Islet of Langerhans (tissue), 1 donor: Measurements from ENCODE around the gene SIVA1.

Experiments used
- FAIRE-seq: peaks from one replicate; lab custom pipeline; 2011; peaks lifted over from hg19 to GRCh38; lab: Jason Lieb, UNC

Gene SIVA1

DNA sequence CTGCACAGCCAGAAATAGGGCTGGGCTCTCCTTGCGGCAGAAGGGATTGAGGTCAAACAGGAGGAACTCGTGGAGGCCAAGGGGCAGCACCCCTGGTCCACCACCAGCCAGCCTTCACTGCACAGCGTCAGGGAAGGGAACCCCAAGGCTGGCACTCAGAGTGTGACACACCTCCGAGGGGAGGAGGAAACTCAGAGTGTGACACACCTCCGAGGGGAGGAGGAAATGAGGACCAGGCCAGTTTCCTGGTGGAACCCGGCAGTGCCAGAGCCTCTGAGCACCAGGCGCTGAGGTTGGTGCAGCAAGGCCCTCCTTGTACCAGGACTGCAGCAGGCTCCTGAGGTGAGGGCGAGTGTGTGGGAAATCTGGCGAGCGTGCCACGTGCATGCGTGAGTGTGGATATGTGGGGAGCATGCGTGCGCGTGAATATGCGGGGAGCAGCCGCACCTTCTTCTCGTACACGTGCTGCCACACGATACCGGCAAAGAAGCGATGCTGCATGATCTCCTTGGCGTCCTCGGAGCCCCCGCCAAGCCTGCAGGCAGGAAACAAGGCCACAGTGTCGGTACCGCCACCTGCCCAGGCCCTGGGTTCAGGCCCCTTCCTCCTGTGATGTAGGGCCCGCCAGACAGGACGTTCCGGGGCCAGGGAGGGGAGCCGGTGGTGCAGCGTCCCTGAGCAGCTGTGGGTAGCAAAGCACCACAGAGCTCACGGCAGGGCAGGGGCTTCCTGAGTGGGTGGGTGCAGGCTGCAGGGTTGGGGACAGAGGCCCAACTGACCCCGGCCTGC lies 19.2 kb downstream of the SIVA1 start:
- no peak for FAIRE-seq

DNA sequence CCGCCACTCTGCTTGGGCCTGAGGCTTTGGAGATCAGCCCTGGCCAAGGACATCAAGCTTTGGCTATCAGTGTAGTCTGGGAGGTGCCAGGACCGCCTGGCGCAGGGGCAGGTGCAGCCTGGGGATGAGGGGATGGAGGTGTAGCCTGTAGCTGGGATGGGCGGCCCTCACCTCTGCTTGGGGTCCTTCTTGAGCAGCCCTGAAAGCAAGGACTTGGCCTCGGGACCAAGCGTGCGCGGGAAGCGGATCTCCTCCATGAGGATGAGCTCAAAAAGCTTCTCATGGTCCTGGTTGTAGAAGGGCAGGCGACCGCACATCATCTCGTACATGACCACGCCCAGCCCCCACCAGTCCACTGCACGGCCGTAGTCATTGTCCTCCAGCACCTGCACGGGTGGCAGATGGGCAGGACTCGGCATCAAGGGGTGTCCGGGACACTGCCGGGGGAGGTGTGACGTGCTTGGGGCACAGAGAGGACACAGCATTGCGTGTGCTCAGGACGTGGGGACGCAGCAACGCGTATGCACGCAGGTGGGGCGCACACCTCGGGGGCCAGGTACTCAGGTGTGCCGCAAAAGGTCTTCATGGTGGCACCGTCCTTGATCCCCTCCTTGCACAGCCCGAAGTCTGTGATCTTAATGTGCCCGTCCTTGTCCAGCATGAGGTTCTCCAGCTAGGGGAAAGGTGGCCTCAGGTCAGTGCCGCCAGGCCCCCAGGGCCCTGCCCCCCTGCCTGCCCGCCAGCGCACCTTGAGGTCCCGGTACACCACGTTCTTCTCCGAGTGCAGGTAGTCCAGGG lies 20.0 kb downstream of the SIVA1 start:
- no peak for FAIRE-seq

DNA sequence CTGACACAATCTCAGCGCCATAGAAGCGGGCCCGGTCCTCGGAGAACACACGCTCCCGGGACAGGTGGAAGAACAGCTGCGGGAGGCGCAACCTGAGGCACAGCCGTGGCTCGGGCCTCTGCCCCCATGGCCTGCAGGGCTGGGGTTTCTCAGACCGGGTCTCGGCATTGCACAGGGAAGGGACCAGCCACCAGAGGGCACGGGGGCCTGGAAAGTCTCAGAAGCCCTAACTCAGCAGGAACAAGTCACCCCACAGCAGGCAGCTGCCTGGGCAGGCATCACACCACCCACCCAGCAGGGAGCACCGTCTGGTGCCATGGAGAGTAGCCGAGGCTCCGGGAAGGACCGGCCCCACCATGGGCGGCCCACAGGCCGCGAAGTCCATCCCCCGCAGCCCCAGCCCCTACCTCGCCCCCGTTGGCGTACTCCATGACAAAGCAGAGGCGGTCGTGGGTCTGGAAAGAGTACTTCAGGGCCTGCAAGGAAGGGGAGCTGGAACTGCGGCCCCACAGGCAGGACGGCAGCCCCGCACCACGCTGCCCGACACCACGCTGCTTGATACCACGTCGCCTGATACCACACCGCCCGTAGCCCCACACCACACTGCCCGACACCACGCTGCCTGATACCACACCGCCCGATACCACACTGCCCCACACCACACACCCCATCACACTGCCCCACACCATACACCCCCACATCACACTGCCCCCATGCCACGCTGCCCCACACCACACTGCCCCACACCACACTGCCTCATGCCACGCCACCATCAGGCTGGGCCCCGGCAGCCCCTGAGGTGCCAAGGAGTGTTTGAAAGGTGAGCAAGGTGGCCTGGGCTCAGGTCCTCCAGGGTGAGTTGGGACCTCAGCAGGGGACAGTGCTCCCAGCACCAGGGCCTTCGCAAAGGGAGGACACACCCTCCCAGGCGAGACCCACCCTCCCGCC lies 20.8 kb downstream of the SIVA1 start:
- FAIRE-seq = no peak

DNA sequence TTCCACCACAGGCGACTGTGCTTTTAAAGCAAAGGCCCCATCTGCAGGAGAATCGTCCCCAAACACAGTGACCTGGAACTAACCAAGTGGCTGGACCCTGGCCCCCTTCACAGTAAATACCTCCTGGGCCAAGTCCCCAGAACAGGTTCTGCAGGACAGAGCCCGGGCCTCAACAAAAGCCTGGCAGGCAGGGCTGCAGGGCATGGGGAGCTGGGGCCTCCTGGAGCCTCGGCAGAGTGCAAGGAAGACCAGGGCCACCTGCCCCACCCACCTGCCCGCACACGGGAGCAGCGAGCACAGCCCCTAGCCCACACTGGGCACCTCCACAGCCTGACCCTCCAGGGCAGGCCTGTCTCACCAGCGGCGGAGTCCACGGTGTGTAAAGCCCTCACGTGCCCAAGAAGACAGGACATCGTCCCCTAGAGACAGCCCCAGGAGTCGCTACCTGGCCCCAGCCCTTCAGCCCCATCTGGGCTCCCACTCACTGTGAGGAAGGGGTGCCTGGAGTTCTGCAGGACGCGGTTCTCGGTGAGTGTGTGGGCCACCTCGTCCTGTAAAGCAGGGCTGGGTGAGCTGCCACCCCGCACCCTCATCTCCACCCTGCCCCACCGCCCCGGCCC lies 21.6 kb downstream of the SIVA1 start:
- FAIRE-seq = no peak

DNA sequence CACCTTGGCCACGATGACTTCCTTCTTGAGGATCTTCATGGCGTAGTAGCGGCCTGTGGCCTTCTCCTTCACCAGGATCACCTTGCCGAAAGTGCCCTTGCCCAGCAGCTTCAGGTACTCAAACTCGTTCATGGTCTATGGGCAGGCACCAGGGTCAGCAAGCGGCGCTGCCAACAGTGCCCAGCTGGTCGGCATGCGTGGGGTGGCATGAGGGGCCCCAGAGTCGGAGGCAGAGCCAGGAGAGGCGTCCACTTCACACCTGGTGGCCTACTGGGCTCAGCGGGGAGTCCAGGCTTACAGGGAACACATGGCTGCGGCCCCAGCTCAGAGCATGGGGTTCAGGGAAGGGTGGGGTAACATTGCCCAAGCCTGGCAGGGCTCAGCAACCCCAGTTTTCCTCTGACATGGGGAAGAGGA lies 22.1 kb downstream of the SIVA1 start:
- FAIRE-seq = no peak

DNA sequence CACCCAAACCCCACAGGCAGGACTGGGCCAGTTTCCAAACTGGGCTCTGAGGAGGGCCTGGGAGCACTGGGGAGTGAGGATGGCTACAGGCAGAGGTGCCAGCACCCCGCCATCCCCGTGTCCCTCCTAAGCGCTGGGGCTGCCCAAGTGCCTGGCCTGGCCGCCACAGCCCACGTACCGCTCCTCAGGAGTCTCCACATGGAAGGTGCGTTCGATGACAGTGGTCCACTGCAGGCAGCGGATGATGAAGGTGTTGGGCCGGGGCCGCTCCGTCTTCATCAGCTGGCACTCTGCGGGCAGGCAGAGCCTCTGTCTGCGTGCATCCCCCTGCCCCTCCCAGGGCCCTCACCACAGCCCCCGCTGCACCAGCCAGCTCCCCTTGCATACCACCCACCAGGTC lies 23.5 kb downstream of the SIVA1 start:
- no peak for FAIRE-seq

DNA sequence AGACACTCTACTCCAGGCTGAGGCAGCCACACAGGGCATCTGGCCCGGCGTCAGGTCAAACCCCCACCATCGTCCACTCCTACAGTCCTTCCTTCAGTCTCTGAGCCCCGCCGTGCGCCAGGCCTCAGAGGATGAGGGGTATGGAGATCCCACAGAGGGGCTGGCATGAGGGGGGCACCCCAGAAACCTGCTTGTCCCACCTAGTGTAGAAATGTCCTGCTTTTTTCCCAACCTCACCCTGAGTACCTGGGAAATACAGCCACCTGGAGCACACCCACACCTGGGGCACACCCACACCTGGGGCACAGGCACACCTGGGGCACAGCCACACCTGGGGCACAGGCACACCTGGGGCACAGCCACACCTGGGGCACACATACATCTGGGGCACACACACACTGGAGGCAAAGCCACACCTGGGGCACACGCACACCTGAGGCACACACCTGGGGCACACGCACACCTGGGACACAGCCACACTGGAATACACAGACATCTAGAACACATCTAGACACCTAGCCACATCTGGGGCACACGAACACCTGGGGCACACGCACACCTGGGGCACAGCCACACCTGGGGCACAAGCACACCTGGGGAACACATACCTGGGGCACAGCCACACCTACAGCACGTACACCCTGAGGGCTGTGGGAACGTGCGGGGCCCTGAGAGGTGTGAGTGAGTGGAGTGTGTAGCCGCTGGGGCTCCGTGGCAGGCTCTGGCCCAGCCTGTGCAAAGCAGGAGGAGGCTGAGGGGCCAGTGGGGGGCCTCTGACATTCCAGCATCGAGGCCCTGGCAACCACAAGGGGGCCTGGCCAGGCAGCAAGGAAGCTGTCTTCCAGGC lies 24.2 kb downstream of the SIVA1 start:
- no peak for FAIRE-seq

DNA sequence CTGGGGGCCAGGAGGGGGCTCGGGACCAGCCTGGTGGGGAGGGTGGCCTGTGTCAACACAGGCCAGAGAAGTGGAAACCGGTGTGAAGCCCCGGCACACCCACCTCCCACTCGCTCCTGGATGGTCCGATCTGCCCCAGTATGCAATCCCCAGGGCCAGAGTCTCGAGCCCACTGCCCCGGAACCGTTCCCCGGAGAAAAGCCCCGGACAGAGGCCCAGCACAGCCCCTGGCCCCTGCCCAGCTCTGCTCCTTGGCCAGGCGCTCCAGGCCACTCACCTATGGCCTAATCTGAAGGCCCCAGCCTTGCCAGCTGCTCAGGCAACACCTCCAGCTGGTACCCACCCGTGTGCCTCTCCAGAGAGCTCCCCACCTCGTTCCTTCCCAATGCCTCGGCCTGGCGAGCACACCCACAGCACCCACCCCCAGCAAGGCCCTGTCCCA lies 24.9 kb downstream of the SIVA1 start:
- no peak for FAIRE-seq

DNA sequence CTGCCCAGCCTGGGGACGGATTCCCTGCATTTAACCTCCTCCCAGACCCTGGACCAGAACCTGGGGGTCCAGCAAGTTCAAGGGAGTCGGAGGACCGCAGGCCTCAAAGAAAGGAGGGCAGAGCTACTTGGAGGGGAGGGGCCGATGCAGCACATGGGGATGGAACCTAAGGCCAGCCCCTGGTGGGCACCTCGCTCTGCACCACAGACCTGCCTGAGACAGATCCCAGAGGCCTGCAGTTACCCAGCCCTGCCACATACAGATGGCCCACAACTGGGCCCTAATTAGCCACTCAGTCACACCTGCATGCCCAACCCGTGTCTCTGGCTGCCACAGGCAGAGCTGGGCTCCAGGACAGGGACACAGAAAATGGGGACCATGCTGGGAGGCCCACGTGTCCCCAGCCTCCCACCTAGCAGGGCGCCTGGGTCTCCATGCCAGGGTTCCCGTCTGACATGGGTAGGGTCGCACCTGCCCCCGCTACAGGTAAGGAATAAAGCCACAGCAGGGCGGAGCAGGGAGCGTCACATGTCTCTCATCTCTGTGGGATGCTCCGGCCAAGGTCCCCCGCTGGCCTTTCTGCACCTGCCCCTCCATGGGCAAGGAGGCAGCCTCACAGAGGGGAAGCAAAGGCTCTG lies 25.9 kb downstream of the SIVA1 start:
- no peak for FAIRE-seq

DNA sequence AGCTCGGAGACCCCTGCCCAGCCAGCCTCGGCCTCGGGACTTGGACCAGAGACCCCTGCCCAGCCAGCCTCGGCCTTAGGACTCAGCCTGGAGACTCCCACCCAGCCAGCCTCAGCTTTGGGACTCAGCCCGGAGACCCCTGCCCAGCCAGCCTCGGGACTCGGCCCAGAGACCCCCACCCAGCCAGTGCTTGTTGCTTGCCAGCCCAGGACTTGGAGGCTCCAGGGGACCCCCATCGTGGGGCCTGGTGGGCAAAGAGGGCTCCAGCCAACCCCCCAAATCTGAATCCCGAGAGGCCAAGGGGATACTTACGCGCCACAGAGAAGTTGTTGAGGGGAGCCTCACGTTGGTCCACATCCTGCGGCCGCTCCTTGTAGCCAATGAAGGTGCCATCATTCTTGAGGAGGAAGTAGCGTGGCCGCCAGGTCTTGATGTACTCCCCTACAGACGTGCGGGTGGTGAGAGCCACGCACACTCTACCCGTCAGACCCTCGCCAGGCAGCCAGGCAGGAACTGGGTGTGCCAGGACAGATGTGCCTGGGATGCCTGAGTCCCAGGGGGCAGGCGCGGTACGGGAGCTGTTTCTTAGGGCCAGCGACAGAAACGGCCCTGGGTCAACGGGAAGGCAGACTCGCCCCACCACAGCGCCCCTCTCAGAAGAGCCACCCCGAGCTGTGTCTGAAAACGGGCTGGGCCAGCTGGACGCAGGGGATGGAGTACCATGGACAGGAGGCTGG lies 27.0 kb downstream of the SIVA1 start:
- FAIRE-seq = no peak

DNA sequence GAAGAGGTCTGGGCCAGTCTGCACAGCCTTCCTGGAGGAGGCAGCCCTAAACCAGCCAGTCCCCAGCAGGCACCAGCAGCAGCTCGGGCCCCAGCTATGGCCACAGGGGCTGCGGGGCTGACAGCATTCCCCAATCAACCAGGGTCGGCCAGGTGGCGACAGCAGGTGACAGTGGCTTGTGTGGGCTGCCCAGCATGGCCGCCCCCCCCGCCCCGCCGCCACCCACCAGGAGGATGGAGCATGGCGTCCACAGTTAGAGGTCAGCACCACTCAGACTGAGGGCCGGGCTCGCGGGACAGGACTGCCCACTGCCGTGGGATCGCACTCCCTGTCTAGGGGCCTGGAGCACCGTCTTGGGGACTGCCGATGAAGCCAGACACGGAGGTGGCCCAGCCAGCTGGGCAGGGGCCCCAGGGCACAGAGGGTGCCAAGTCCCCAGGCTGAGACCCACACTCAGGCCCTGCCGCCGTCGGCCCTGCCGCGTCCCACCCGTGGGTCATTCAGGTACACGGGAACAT lies 27.6 kb downstream of the SIVA1 start:
- no peak for FAIRE-seq

DNA sequence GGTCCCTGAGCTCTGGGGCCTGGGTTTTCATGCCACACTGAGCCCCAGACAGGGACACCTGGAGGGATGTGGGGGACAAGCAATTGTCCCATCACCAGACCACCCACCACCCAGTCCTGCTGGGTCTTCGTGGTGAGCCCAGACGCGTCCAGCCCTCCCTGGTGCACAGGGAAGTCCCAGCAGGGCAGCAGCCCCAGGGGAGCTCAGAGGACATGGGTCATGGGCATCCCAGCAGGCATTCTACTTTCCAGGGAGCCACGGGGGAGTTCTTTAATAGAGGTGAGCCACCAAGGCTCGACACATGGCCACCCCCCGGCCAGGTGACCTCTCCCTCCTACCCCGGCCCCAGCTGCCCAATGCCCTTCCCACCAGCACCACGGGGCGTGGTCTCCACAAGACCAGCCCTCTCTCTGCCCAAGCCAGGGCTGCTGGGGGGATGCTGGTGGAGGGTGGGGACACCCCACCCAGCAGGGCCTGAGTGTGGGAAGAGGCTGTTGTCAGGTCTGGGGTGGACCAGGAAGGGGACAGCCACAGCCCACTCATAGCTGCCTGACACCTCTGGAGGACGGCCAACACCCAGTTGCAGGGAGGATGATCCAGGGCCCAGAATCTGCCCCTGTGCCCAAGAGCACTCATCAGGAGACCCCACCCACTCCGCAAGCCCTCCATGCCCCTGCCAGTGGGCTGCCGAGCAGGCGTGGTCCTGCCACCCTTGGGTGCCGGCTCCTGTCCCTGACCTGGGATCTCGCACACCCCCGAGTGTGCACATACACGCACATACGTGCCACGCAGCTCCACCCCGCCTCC lies 28.5 kb downstream of the SIVA1 start:
- no peak for FAIRE-seq

DNA sequence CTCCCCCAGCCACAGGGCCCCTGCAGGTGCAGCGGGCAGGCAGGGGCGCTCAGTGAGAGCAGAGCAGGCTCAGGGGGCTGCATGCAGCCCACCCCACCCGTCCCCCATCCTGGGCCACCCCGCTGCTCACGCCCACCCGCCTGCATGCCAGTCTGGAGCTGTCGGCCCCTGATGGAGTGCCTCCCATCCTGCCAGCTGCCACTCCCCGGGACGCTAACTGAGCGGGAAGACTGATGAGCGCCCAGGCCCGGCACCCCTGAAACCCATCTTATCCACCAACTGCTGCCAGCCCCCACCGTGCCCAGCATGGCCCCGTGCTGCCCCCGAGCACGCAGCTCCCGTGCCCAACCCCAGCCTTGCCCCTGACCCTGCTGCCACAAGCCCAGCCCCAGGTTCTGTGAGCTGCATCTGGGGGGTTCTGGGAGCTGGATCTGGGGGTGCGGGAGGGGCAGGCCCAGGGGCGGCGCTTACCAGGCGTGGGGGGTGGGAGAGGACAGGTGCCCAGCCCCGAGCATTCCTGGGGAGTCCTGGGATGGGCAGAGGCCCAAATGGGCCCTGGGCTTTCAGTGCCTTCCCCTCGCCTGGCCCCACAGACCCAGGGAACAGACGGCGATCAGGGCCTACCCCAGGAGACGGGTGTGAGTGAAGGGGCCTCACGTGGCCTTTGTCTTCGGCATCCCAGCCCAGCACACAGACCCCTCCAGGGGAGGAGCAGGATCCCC lies 29.3 kb downstream of the SIVA1 start:
- no peak for FAIRE-seq

DNA sequence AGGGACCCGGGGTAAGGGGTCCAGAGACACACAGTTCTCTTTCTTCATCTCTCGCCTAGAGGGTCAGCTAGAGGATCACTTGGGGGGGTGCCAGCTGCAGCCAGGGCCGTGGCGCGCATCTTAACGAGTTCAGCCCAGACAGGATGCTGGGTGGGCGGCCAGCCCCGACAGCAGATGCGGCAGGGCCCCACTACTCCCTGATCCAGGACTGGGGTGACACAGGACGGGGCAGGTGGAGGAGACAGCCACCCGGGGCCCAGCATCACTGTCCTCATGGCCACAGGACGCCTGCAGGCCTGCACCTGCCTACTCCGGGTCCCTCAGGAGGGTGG lies 29.8 kb downstream of the SIVA1 start:
- no peak for FAIRE-seq

DNA sequence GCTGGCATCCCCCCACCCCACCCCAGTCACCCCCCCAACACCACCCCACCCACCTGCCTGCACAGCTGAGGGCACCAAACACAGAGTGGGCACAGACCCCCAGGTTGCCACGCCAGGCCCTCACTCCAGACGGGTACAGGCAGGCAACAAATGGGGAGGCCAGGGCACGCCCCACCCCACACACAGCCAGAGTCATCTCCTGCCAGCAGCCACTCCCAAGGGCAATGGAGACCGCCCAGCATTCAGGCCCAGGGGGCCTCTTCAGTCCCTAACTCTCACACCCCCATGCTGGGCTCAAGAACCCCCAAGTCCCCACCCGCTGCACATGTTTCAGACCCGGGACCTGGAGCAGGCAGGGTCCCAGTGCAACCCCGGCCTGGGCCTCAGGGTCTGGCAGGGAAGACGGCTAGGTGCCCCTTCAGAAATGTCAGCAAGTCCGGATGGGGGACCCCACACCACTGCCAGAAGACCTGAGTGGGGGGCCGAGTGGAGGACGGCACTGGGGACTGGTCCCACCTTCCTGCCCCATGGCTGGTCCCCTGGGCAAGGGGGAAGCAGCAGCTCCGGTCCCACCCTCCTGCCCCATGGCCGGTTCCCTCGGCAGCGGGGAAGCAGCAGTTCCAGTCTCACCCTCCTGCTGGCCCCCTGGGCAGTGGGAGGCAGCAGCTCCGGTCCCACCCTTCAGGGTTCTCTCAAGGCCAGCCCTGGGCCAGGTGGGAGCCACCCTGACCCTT lies 30.7 kb downstream of the SIVA1 start:
- FAIRE-seq = no peak

DNA sequence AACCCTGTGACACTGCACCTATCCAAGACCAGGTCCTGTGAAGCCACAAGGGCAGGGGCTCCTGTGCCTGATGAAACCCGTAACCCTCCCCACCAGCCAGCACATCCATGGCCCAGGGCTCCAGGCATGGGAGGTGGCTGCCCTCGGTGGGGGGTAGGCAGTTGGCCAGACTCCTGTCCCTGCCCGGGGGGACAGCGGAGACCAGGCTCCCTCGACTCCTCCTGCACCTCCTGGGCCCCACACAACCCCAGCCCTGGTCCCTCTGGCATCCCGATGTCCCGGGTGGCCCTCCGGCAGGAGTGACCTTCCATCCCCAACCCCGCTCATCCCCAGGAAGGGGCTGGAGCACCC lies 31.2 kb downstream of the SIVA1 start:
- no peak for FAIRE-seq

DNA sequence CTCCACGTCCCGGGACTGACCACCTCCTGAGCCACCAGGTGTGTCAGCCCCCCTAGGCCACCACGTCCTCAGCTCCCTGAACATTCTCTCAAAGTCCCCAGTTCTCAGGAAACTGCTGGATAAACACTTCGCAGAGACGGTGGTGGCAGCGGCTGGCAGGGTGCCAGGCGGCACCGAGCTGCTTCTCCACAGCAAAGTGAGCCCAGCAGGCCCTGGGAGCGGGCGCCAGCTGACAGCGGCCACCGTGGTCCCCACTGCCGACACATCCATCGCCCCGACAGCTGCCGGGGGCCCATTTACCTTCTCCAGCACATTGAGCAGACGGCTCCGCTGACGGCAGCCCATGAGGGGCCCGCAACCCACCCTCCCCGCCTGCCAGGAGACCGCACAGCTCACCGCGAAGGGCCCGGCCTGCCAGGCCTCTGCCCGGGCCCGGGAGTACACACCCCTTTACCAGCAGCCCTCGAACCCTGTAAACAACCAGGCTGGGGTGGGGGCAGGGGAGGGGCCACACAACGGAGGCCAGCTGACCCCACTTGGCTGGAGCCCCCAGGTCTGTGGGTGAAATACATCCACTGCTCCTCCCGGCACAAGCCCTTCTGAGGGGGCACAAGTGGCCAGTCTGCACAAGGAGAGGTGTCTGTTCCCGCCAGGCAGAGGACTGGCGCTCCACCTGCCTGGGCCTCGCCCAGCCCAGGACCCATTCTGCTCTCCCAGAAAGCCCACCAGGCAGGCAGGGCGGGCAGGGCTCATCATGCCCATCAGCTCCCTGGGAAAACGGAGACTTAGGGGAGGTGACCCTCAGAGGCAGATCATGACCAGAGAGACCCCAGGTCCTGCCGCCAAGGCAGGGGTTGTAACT lies 32.1 kb downstream of the SIVA1 start:
- FAIRE-seq = no peak
